Measurements from ENCODE around the gene AIRE.

DNA sequence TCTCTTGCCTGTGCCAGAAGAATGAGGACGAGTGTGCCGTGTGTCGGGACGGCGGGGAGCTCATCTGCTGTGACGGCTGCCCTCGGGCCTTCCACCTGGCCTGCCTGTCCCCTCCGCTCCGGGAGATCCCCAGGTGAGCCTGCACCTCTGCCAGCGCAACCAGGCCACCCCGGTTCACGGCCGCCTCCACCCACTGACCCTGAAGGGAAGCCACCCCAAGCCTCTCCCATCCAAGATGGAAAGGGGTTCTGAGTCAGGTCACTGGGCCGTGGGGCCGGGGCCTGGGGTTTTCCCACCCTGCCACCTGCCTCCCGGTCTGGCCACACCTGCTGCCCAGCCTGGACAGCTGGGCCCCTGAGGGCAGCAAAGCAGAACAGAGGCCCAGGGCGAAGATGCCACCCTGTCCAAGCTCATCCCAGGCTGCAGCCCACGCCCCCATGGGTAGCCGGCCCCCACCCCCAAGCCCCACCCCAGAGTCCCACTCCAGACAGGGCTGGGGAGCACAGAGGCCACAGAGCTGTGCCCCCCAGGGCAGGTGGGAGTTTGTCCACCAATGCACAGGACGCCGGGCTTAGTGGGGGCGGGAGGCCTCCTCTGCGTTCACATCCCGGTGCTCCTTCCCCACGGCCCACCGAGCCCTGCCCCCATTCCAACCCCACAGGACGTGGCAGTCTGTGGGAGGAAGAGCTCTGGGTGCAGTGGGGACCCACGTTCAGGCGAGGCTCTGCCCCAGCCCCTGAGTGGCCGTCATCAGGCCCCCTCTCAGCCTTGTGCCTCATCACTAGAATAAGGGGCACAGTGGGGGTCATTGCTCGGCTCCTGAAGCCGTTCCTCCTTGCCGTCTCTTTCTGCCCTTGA, 5.6 kb downstream of the AIRE start:
- TF ChIP-seq CTCF (IDR thresholded peaks at IDR 0.05) = no peak
- TF ChIP-seq POLR2A (IDR thresholded peaks at IDR 0.05; ENCODE audit: low read depth) = no peak
